ENCODE measurements around the gene TET3. TPM values are rescaled to one million over a fixed set of nuclear protein-coding genes. Genes with fewer than 3 reads are reported as not detected.
A peak's percentile ranks its signal among the peaks of the same experiment; 100 is the strongest.

Gene TET3
- polyA plus RNA-seq, 1 donor from 2014 or later = 0.46 TPM

- Mint-ChIP-seq H3K36me3 (no peaks in the 10 kb centered on the region), H3K4me3 (no peak overlapping the region), H3K27ac (no peak overlapping the region), H3K4me1 (peaks cover 23 to 42% (median 29%) of the 10 kb centered on the region in 3 donors), H3K9me3 (no peaks in the 10 kb centered on the region), H3K27me3 (peaks cover 3% of the 10 kb centered on the region)
Measured at GRCh38 chr2:73975731-73976130, 9.0 kb upstream of the TET3 start.

GRCh38 chr2:73976803-73977202, 7.9 kb upstream of the TET3 start:
- Mint-ChIP-seq H3K36me3 (no peaks in the 10 kb centered on the region), H3K4me3 (no peak overlapping the region), H3K9me3 (no peaks in the 10 kb centered on the region), H3K4me1 (peaks cover 28 to 39% (median 28%) of the 10 kb centered on the region in 3 donors), H3K27me3 (peaks cover 3% of the 10 kb centered on the region), H3K27ac (no peak overlapping the region)

GRCh38 chr2:73977466-73977865, 7.2 kb upstream of the TET3 start:
- H3K4me1 Mint-ChIP-seq = peaks cover 30 to 36% (median 32%) of the 10 kb centered on the region in 3 donors
- no peak overlapping the region for H3K27ac Mint-ChIP-seq
- H3K27me3 Mint-ChIP-seq = peaks cover 3% of the 10 kb centered on the region
- no peaks in the 10 kb centered on the region for H3K36me3 Mint-ChIP-seq
- H3K9me3 Mint-ChIP-seq = no peaks in the 10 kb centered on the region
- peak overlapping the region in 1 of 4 donors; percentile 43 for H3K4me3 Mint-ChIP-seq

DNA sequence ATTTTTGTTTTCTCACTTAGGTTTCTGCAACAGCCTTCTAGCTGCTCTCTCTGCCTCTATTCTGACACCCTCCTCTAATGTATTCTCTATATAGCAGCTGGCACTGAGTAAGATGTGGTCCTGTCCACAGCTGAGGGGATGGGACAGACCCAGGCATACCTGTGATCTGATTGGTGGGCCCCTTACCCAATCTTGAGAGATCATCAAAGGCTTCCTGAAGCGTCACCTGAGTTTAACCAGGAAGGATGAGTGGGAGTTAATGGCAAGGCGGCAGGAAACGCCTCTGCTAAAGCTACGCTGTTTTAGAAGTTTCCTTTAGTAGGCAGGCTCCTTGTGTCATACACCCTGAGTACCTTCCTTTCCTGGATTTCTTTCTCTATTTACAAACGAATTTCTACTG, 5.7 kb upstream of the TET3 start:
- Mint-ChIP-seq H3K27ac (peak overlapping the region in 1 of 3 donors; percentile 15), H3K9me3 (no peaks in the 10 kb centered on the region), H3K27me3 (peaks cover 3% of the 10 kb centered on the region), H3K4me1 (peaks cover 33 to 43% (median 38%) of the 10 kb centered on the region in 3 donors), H3K4me3 (peak overlapping the region in 2 of 4 donors; percentile 4 to 10), H3K36me3 (no peaks in the 10 kb centered on the region)

- H3K9me3 Mint-ChIP-seq = no peaks in the 10 kb centered on the region
- H3K36me3 Mint-ChIP-seq = no peaks in the 10 kb centered on the region
- peaks cover 3% of the 10 kb centered on the region for H3K27me3 Mint-ChIP-seq
- peak overlapping the region in 1 of 4 donors; percentile 4 for H3K4me3 Mint-ChIP-seq
- H3K4me1 Mint-ChIP-seq = peaks cover 33 to 44% (median 38%) of the 10 kb centered on the region in 3 donors
- peak overlapping the region in 1 of 3 donors; percentile 15 for H3K27ac Mint-ChIP-seq
Measured at GRCh38 chr2:73979686-73980085, 5.0 kb upstream of the TET3 start.

DNA sequence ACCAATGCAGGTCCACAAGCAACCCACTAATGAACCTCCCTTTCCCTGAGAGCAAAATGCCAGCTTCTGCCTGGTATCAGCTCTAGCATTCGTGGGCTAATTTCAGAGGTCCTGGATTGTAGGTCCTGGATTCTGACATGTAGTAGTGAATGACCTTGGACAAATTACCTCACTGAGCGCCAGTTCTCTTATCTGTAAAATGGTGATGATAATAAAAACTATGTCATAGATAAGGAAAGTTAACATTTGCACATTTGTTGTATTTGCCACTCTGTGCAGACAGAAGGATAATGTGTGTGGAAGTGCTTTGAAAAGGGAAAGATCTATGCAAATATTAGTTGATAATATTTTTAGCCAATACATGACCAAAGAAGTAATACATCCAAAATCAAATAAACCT, 4.1 kb upstream of the TET3 start:
- H3K36me3 Mint-ChIP-seq = no peaks in the 10 kb centered on the region
- H3K9me3 Mint-ChIP-seq = no peaks in the 10 kb centered on the region
- peak overlapping the region; percentile 73 to 94 (median 84) for H3K4me3 Mint-ChIP-seq
- peaks cover 33 to 44% (median 38%) of the 10 kb centered on the region in 3 donors for H3K4me1 Mint-ChIP-seq
- H3K27ac Mint-ChIP-seq = peak overlapping the region in 1 of 3 donors; percentile 80
- peaks cover 3% of the 10 kb centered on the region for H3K27me3 Mint-ChIP-seq

DNA sequence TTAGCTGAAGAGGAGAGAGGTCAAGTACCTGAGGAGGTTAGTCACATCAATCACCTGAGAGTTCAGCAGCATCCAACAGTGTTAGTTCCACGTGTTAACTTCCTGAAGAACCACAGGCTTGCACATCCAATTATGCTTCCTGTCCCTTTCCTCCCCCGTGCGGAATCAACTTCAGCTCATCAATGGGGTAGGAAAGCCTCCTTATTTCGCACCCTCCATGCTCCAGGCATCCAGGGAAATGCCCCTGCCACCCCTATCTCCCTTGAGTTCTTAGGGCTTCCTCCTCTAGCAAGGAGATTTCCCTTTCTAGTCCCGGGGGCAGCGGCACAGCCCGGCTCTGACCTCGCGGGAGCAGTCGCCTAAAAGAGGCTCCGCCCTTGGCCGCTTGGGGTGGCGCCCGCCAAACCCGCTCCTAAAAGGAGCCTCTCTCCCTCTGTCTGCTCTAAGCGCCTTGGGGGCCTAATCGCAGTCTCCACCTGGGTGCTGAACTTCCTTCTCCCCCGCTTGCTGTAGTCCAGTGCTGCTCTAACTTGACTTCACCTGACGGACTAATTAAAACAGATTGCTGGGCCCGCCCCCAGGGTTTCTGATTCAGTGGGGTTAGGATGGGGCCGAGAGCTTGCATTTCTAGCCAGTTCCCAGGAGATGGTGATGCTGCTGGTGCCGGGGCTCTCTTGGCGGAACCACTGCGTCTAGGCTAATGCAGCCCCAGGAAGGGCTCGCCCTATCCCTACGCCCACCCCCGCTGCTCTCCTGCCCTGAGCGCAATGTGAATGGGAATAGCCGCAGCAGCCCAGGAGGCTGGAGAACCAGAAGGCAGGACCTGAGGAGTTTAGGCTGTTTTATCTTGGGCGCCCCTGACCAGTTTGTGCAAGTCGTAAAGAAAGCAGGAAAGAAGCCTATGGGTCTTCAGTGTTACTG, 3.4 kb upstream of the TET3 start:
- peaks cover 41 to 48% (median 42%) of the 10 kb centered on the region in 3 donors for H3K4me1 Mint-ChIP-seq
- H3K4me3 Mint-ChIP-seq = peak overlapping the region; percentile 73 to 94 (median 84)
- H3K9me3 Mint-ChIP-seq = no peaks in the 10 kb centered on the region
- H3K36me3 Mint-ChIP-seq = no peaks in the 10 kb centered on the region
- peak overlapping the region in 2 of 3 donors; percentile 80 to 87 for H3K27ac Mint-ChIP-seq
- peaks cover 3% of the 10 kb centered on the region for H3K27me3 Mint-ChIP-seq

DNA sequence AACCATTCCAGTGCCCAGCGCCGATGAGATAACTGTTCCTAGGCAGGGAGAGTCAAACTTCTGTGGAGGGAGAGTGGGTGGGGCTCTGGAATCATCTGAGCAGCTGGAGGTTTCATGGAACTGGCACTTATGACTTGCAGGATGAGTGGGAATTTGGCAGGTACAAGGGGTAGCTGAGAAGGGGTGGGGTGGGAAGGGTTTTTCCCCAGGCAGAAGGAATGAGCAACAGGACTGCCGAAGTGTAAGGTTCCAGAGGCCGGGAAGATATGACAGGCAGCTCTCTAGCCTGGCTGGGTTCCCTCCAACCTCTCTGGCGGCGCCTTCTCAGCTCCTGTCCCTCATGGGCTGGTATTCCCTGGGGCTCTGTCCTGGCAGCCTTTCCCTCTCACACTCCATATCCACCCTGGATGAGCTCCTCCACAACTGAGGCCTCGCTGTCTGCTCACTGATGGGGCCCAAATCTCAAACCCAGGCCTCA, 2.5 kb upstream of the TET3 start:
- Mint-ChIP-seq H3K4me1 (peaks cover 49 to 56% (median 50%) of the 10 kb centered on the region in 3 donors), H3K36me3 (peaks cover 3% of the 10 kb centered on the region), H3K27me3 (peaks cover 3% of the 10 kb centered on the region), H3K27ac (peak overlapping the region in 2 of 3 donors; percentile 47 to 87), H3K4me3 (peak overlapping the region in 3 of 4 donors; percentile 55 to 90 (median 65)), H3K9me3 (no peaks in the 10 kb centered on the region)

GRCh38 chr2:73983322-73984202, 1.1 kb upstream of the TET3 start:
- H3K36me3 Mint-ChIP-seq = peaks cover 3% of the 10 kb centered on the region
- H3K4me3 Mint-ChIP-seq = peak overlapping the region; percentile 79 to 95 (median 88)
- peaks cover 3% of the 10 kb centered on the region for H3K27me3 Mint-ChIP-seq
- peaks cover 61 to 65% (median 62%) of the 10 kb centered on the region in 3 donors for H3K4me1 Mint-ChIP-seq
- no peaks in the 10 kb centered on the region for H3K9me3 Mint-ChIP-seq
- peak overlapping the region; percentile 53 to 98 (median 92) for H3K27ac Mint-ChIP-seq

GRCh38 chr2:73984922-73985307, 205 bp downstream of the TET3 start:
- peaks cover 3% of the 10 kb centered on the region for H3K36me3 Mint-ChIP-seq
- H3K4me3 Mint-ChIP-seq = peak overlapping the region in 1 of 4 donors; percentile 38
- H3K27ac Mint-ChIP-seq = no peak overlapping the region
- H3K9me3 Mint-ChIP-seq = no peaks in the 10 kb centered on the region
- H3K27me3 Mint-ChIP-seq = no peaks in the 10 kb centered on the region
- H3K4me1 Mint-ChIP-seq = peaks cover 56 to 65% (median 63%) of the 10 kb centered on the region in 3 donors

DNA sequence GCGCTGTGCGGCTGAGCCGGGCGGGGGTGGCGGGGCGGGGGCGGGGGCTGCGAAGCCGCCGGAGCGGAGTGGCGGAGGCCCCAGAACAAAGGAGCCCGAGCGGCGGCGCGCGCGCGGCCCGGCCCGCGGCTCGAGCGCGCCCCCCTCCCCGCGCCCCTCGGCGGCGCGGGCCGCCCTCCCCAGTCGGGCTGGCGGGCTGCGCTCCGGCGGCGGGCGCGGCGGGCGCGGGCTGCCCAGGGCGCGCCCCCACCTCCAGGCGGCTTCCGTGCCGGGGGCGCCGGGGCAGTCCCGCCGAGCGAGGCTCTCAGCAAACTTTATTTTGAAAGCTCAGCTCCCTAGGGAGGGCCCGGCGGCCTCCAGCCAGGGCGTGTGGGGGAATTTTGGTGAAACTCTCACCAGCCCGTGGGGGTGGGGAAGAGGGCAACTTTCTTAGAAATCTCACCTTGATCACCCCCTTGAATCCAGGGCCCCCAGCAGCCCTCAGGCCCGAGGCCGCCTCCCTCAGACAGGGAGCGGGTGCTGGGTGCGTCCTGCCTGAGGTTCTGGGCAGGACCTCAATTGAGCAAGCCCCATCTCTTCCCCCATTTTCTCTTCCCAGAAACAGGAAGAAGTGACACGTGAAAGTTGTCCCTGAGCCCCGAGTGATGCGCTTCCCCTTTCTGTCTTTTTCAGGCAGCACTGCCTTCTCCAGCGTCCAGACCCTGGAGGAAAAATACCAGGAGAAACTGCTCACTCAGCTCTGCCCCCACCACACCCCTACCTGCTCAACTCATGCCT, 786 bp downstream of the TET3 start:
- peaks cover 7% of the 10 kb centered on the region for H3K36me3 Mint-ChIP-seq
- H3K9me3 Mint-ChIP-seq = no peaks in the 10 kb centered on the region

DNA sequence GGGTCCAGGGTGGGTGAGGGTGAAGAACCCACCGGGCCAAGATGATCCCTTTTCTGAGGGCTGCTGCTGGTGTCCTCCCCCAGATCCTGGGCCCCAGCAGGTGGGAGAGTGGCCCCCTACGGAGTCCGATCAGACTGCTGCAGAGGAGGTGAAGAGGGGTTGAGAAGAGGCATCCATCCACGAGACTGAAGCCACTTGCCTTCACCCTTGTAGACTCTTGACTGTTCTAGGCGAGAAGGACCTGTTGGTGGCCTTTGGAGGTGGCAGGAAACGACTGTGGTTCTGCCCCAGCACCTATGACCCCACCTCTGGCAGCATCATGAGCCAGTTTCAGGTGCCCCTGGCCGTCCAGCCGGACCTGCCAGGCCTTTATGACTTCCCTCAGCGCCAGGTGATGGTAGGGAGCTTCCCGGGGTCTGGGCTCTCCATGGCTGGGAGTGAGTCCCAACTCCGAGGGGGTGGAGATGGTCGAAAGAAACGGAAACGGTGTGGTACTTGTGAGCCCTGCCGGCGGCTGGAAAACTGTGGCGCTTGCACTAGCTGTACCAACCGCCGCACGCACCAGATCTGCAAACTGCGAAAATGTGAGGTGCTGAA, 1.5 kb downstream of the TET3 start:
- peaks cover 10% of the 10 kb centered on the region for H3K36me3 Mint-ChIP-seq
- H3K27ac Mint-ChIP-seq = peak overlapping the region; percentile 50 to 96 (median 95)
- peaks cover 51 to 63% (median 62%) of the 10 kb centered on the region in 3 donors for H3K4me1 Mint-ChIP-seq
- peak overlapping the region; percentile 75 to 94 (median 85) for H3K4me3 Mint-ChIP-seq
- no peaks in the 10 kb centered on the region for H3K27me3 Mint-ChIP-seq
- H3K9me3 Mint-ChIP-seq = no peaks in the 10 kb centered on the region

More for the DNA sequence above, 786 bp downstream of the TET3 start:
- Mint-ChIP-seq H3K27ac (peak overlapping the region; percentile 50 to 96 (median 95)), H3K4me1 (peaks cover 55 to 67% (median 66%) of the 10 kb centered on the region in 3 donors), H3K27me3 (no peaks in the 10 kb centered on the region), H3K4me3 (peak overlapping the region; percentile 75 to 94 (median 85))

DNA sequence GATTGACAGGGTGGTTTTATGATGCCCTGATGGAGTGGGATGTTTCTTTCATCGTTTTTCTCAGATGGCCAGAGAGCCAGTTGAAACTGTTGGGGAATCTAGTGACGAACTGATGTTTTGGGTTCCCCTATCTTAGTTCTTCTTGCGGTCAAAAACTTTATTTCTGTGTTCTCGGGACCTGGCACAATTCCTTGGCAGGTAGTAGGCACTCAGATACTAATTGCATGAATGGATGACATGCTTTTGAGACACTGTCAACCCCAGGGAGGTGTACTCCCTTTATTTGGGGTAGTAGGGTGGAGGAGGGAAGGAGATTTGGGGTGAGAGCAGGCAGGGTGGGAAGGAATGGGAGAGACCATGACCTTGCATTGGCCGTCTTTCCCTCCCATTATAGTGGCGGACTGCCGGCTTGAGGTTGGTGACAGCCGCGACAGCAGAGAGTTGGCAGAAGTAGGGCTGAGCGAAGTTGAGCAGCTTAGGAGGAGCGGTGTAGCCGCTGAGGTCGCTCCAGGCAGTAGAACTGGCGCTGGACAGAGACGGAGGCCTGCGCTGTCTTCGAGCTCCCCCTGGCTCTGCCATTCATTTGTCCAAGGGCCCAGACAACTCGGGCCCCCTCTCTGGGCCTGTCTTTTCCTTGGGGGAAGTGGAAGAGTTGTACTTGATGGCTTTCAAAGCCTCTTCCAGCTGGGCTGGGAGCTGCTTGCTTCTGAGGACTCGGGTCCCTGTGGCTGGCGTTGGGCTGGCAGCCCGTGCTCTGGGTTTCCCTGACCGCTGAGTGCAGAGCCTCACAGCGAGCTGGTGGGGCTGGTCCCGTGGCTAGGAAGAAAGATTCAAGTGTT, 2.6 kb downstream of the TET3 start:
- peaks cover 0 to 2% (median 0%) of the 10 kb centered on the region in 3 donors for H3K9me3 Mint-ChIP-seq
- H3K4me3 Mint-ChIP-seq = peak overlapping the region; percentile 75 to 94 (median 85)
- peaks cover 13% of the 10 kb centered on the region for H3K36me3 Mint-ChIP-seq
- peaks cover 48 to 57% (median 53%) of the 10 kb centered on the region in 3 donors for H3K4me1 Mint-ChIP-seq
- H3K27ac Mint-ChIP-seq = peak overlapping the region; percentile 50 to 96 (median 95)
- no peaks in the 10 kb centered on the region for H3K27me3 Mint-ChIP-seq
